IMR-90 (cell line): ENCODE results near the gene SYNE1. TPM values are rescaled to one million over a fixed set of nuclear protein-coding genes. Genes with fewer than 3 reads are reported as not detected.

Source experiments
- ATAC-seq: fragments of 200-7000 bp; cut with Tn5 transposase; 2 replicates; pipeline ENCODE4 v1.9.1; 2020; ENCODE audit warnings: low read depth, mild to moderate bottlenecking, moderate library complexity
- BruUV-seq: library from RNA; stranded (reverse); fragments of 400-500 nt; replicated peaks from 2 replicates; lab custom pipeline; 2021; lab: Mats Ljungman, UMichigan
- CTCF ChIA-PET: fragments of 300-600 bp; formaldehyde crosslinking; extraction: SDS; loops from one replicate; lab custom pipeline; 2021; ENCODE audit warnings: antibody characterized with exemption; lab: Yijun Ruan, JAX
- POLR2A ChIA-PET: fragments of 300-600 bp; sonication (Branson Sonifier 250); formaldehyde crosslinking; loops from one replicate; lab custom pipeline; 2022; ENCODE audit warnings: antibody characterized with exemption; ENCODE audit not compliant: unreplicated experiment; lab: Charles Lee
- DNase-seq: peaks from one replicate; pipeline ENCODE4 v3.0.0; 2013
- H2AFZ ChIP-seq: replicated peaks from 2 replicates; pipeline ENCODE3; 2013; ENCODE audit warnings: low read length, mild to moderate bottlenecking; ENCODE audit not compliant: poor library complexity
- H2AK5ac ChIP-seq: 2 replicates; pipeline ENCODE4 v1.6.1; 2013; ENCODE audit warnings: low read depth, low read length, inconsistent platforms
- H2AK9ac ChIP-seq: replicated peaks from 2 replicates; pipeline ENCODE3; 2013; ENCODE audit warnings: mild to moderate bottlenecking, low read depth, low read length, moderate library complexity; ENCODE audit not compliant: poor library complexity
- H2BK120ac ChIP-seq: 2 replicates; pipeline ENCODE4 v1.6.1; 2013; ENCODE audit warnings: low read depth, low read length, inconsistent platforms
- H2BK15ac ChIP-seq: 3 replicates; pipeline ENCODE4 v1.6.1; 2013; ENCODE audit warnings: low read depth, low read length, inconsistent platforms
- H2BK20ac ChIP-seq: 2 replicates; pipeline ENCODE4 v1.6.1; 2013; ENCODE audit warnings: low read depth, mild to moderate bottlenecking, inconsistent platforms, low read length, moderate library complexity
- H2BK5ac ChIP-seq: 2 replicates; pipeline ENCODE4 v1.6.1; 2013; ENCODE audit warnings: mild to moderate bottlenecking, low read depth, low read length, inconsistent platforms; ENCODE audit not compliant: poor library complexity, severe bottlenecking
- H3K14ac ChIP-seq: replicated peaks from 2 replicates; pipeline ENCODE4 v1.6.1; 2013; ENCODE audit warnings: low read depth, low read length, inconsistent platforms
- H3K18ac ChIP-seq: 2 replicates; pipeline ENCODE4 v1.6.1; 2013; ENCODE audit warnings: low read depth, low read length, control low read depth
- H3K23ac ChIP-seq: 2 replicates; pipeline ENCODE4 v1.6.1; 2013; ENCODE audit warnings: low read depth, low read length, inconsistent platforms
- H3K27ac ChIP-seq: 2 replicates; pipeline ENCODE4 v1.5.1; 2013; ENCODE audit warnings: mild to moderate bottlenecking, control low read depth, low read length; ENCODE audit not compliant: insufficient read depth
- H3K27me3 ChIP-seq: 2 replicates; pipeline ENCODE4 v1.6.1; 2013; ENCODE audit warnings: low read length; ENCODE audit not compliant: control insufficient read depth, insufficient read depth
- H3K36me3 ChIP-seq: 2 replicates; pipeline ENCODE4 v1.6.1; 2013; ENCODE audit warnings: low read length, mixed read lengths; ENCODE audit not compliant: control insufficient read depth, insufficient read depth
- H3K4ac ChIP-seq: 2 replicates; pipeline ENCODE4 v1.6.1; 2013; ENCODE audit warnings: low read depth, low read length, inconsistent platforms
- H3K4me1 ChIP-seq: 2 replicates; pipeline ENCODE4 v1.6.1; 2013; ENCODE audit warnings: low read length, mixed read lengths; ENCODE audit not compliant: control insufficient read depth, insufficient read depth
- H3K4me2 ChIP-seq: 2 replicates; pipeline ENCODE4 v1.6.1; 2013; ENCODE audit warnings: low read depth, mild to moderate bottlenecking, control low read depth, low read length, moderate library complexity
- H3K4me3 ChIP-seq: 2 replicates; pipeline ENCODE4 v1.5.1; 2013; ENCODE audit warnings: low read depth, mild to moderate bottlenecking, control low read depth, low read length, moderate library complexity; ENCODE audit not compliant: insufficient read depth
- H3K56ac ChIP-seq: 2 replicates; pipeline ENCODE4 v1.6.1; 2013; ENCODE audit warnings: low read length, inconsistent platforms; ENCODE audit not compliant: insufficient read depth; ENCODE audit errors: extremely low read depth
- H3K79me1 ChIP-seq, 2 experiments: 2 replicates each; pipeline ENCODE4 v1.6.1; 2013; ENCODE audit warnings: low read length in 2 of 2, inconsistent platforms in 1 of 2, low read depth in 1 of 2
- H3K9ac ChIP-seq: 2 replicates; pipeline ENCODE4 v1.6.1; 2013; ENCODE audit warnings: low read depth, low read length, control low read depth
- H3K9me1 ChIP-seq: 2 replicates; pipeline ENCODE4 v1.6.1; 2013; ENCODE audit warnings: low read length, inconsistent platforms; ENCODE audit not compliant: insufficient read depth
- H3K9me3 ChIP-seq: 2 replicates; pipeline ENCODE4 v1.6.1; 2013; ENCODE audit warnings: low read length; ENCODE audit not compliant: control insufficient read depth, insufficient read depth
- H4K20me1 ChIP-seq: 2 replicates; pipeline ENCODE4 v1.6.1; 2013; ENCODE audit warnings: low read length, inconsistent platforms; ENCODE audit not compliant: insufficient read depth
- H4K5ac ChIP-seq: 2 replicates; pipeline ENCODE4 v1.6.1; 2013; ENCODE audit warnings: mild to moderate bottlenecking, low read depth, low read length, control low read depth
- H4K8ac ChIP-seq, 2 experiments: 2 replicates each; pipeline ENCODE4 v1.6.1; 2013; ENCODE audit warnings: low read depth in 2 of 2, low read length in 2 of 2, control low read depth in 1 of 2, inconsistent platforms in 1 of 2
- H4K91ac ChIP-seq: 2 replicates; pipeline ENCODE4 v1.6.1; 2013; ENCODE audit warnings: low read depth, low read length, inconsistent platforms; ENCODE audit not compliant: insufficient read depth
- CEBPB ChIP-seq: IDR thresholded peaks from 2 replicates; pipeline ENCODE4 v1.6.1; 2012; ENCODE audit warnings: low read depth, low read length, improper control_type of control experiment
- CHD1 ChIP-seq: IDR thresholded peaks from 2 replicates; pipeline ENCODE4 v1.6.1; 2012; ENCODE audit warnings: low read depth, low read length, improper control_type of control experiment
- CTCF ChIP-seq: conservative IDR thresholded peaks from 2 replicates; pipeline ENCODE4 v1.5.1; 2012; ENCODE audit warnings: mild to moderate bottlenecking, low read depth, low read length, improper control_type of control experiment
- FOS ChIP-seq: fragments of 150-350 bp; IDR thresholded peaks from 2 replicates; pipeline ENCODE4 v1.6.1; 2016; ENCODE audit warnings: low read depth, low read length
- MAFK ChIP-seq: IDR thresholded peaks from 2 replicates; pipeline ENCODE4 v1.6.1; 2012; ENCODE audit warnings: low read depth, low read length, improper control_type of control experiment
- MAZ ChIP-seq: IDR thresholded peaks from 2 replicates; pipeline ENCODE4 v1.6.1; 2012; ENCODE audit warnings: low read depth, mild to moderate bottlenecking, low read length, improper control_type of control experiment, moderate library complexity, borderline replicate concordance
- POLR2A ChIP-seq: IDR thresholded peaks from 2 replicates; pipeline ENCODE4 v1.6.1; 2012; ENCODE audit warnings: mild to moderate bottlenecking, low read depth, low read length
- RAD21 ChIP-seq: IDR thresholded peaks from 2 replicates; pipeline ENCODE4 v1.6.1; 2012; ENCODE audit warnings: low read length, improper control_type of control experiment
- RCOR1 ChIP-seq: IDR thresholded peaks from 2 replicates; pipeline ENCODE4 v1.6.1; 2012; ENCODE audit warnings: mild to moderate bottlenecking, low read length, improper control_type of control experiment; ENCODE audit not compliant: insufficient replicate concordance
- RFX5 ChIP-seq: IDR thresholded peaks from 2 replicates; pipeline ENCODE4 v1.8.0; 2012; ENCODE audit warnings: low read depth, mild to moderate bottlenecking, low read length, moderate library complexity
- SMC3 ChIP-seq: fragments of 150-350 bp; IDR thresholded peaks from 2 replicates; pipeline ENCODE4 v1.6.1; 2016; ENCODE audit warnings: low read depth, mild to moderate bottlenecking, antibody characterized with exemption, low read length, moderate library complexity
- WGBS, 2 experiments: methylation state at CpG; one replicate each; pipeline versions ENCODE4 v1.1.5 to v1.1.7; 2013; ENCODE audit warnings: missing lambda C conversion rate in 2 of 2; ENCODE audit not compliant: insufficient read length in 1 of 2; ENCODE audit errors: extremely low coverage in 2 of 2; 5-methylcytosine and 5-hydroxymethylcytosine counted together
- dilution Hi-C: fragments of 300-500 bp; cut with HindIII; formaldehyde crosslinking; loops from one replicate; pipeline ENCODE4 v1.14.3; 2018; ENCODE audit warnings: low sequenced_read_pairs; ENCODE audit not compliant: unreplicated experiment
- in situ Hi-C: fragments of 300-500 bp; cut with MboI; formaldehyde crosslinking; loops from 3 replicates; pipeline ENCODE4 v1.14.3; 2019; ENCODE audit warnings: low sequenced_read_pairs, inconsistent platforms, mixed read lengths
- intact Hi-C: fragments of 100-400 bp; cut with micrococcal nuclease; formaldehyde crosslinking; loops from 2 replicates; pipeline ENCODE4 v1.10.0; 2022
- polyA plus RNA-seq, 3 experiments: library from polyadenylated mRNA; depleted of rRNA; stranded (reverse); fragments of >200 nt; gene quantifications; 2 replicates each; pipeline ENCODE4 v1.2.3, GENCODE V29; 2012; ENCODE audit warnings: low replicate concordance in 1 of 3
- total RNA-seq: library from RNA; depleted of rRNA; stranded (reverse); fragments of >200 nt; gene quantifications from 2 replicates; pipeline ENCODE4 v1.2.3, GENCODE V29; 2012
- TF ChIP-seq, protein P1 (sequence below): fragments of 150-350 bp; IDR thresholded peaks from 2 replicates; pipeline ENCODE4 v1.6.1; 2017; ENCODE audit warnings: mild to moderate bottlenecking, antibody characterized with exemption, low read length, low read depth
- TF ChIP-seq, protein P2 (sequence below): fragments of 150-350 bp; IDR thresholded peaks from 2 replicates; pipeline ENCODE4 v1.6.1; 2016; ENCODE audit warnings: low read depth, mild to moderate bottlenecking, low read length, moderate library complexity, borderline replicate concordance

The SYNE1 gene
- total and polyA plus RNA-seq, 2 of the 4 experiments (the other 2 are of a cell fraction): 34.1 to 159 TPM

GRCh38 chr6:152184917-152185574 is 452.1 kb downstream of the SYNE1 start:
- in situ Hi-C loops: no loop called here
- no CpG with 5 or more reads among the region's 6 CpGs for WGBS, 2 experiments
- TF ChIP-seq CHD1 (no peak), SMC3 (no peak), RCOR1 (no peak), RAD21 (no peak), CTCF (no peak), MAFK (no peak), CEBPB (no peak), POLR2A (no peak), FOS (no peak), RFX5 (no peak), MAZ (no peak)
- TF ChIP-seq, protein P1, sequence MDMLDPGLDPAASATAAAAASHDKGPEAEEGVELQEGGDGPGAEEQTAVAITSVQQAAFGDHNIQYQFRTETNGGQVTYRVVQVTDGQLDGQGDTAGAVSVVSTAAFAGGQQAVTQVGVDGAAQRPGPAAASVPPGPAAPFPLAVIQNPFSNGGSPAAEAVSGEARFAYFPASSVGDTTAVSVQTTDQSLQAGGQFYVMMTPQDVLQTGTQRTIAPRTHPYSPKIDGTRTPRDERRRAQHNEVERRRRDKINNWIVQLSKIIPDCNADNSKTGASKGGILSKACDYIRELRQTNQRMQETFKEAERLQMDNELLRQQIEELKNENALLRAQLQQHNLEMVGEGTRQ: no peak
- TF ChIP-seq, protein P2, sequence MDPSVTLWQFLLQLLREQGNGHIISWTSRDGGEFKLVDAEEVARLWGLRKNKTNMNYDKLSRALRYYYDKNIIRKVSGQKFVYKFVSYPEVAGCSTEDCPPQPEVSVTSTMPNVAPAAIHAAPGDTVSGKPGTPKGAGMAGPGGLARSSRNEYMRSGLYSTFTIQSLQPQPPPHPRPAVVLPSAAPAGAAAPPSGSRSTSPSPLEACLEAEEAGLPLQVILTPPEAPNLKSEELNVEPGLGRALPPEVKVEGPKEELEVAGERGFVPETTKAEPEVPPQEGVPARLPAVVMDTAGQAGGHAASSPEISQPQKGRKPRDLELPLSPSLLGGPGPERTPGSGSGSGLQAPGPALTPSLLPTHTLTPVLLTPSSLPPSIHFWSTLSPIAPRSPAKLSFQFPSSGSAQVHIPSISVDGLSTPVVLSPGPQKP: no peak
- Histone ChIP-seq H3K4ac (no peak overlapping the region), H3K27me3 (no peaks in the 10 kb centered on the region), H3K18ac (no peak overlapping the region), H3K4me1 (no peaks in the 10 kb centered on the region), H2BK15ac (no peak overlapping the region), H3K4me3 (no peak overlapping the region), H2BK20ac (no peak overlapping the region), H3K23ac (no peak overlapping the region), H4K20me1 (no peaks in the 10 kb centered on the region), H2AFZ (no peak overlapping the region), H4K91ac (no peak overlapping the region), H3K9ac (no peak overlapping the region), H3K14ac (no peak overlapping the region), H2BK5ac (no peak overlapping the region), H2AK9ac (no peak overlapping the region), H4K8ac (no peak overlapping the region), H3K36me3 (peaks cover 8% of the 10 kb centered on the region), H2AK5ac (no peak overlapping the region), H3K9me3 (no peaks in the 10 kb centered on the region), H2BK120ac (no peak overlapping the region), H3K4me2 (no peak overlapping the region), H4K5ac (no peak overlapping the region), H3K79me1 (no peaks in the 10 kb centered on the region; a peak in 1 of 4 replicates), H3K9me1 (no peaks in the 10 kb centered on the region; the same call in 1 of the 2 replicates), H3K27ac (no peak overlapping the region), H3K56ac (no peak overlapping the region)
- dilution Hi-C loops: no loop called here
- ChIA-PET CTCF (interaction anchor here (1.1 to 1.3 kb wide), 2 partner anchors 30 to 83 kb away, joined by 3 to 4 read pairs; no protein-coding TSS in a partner anchor), POLR2A (no interaction called here)
- ATAC-seq (no peak; the same call in 1 of the 2 replicates), DNase-seq (no peak)
- BruUV-seq: no TSS peak
- intact Hi-C loops: no loop called here
